Activated CD8-positive, alpha-beta T cell treated with anti-CD3 and anti-CD28 coated beads for 36 hours (primary cell): ENCODE results near the gene CACNA2D2. TPM values are rescaled to one million over a fixed set of nuclear protein-coding genes. Genes with fewer than 3 reads are reported as not detected.
A peak's percentile ranks its signal among the peaks of the same experiment; 100 is the strongest.

ENCODE experiments used
- ATAC-seq: fragments of 200-7000 bp; cut with Tn5 transposase; one replicate; pipeline ENCODE4 v1.10.0; 2021; ENCODE audit warnings: mild to moderate bottlenecking, moderate library complexity
- CTCF ChIA-PET: fragments of 350-600 bp; sonication (Branson Sonifier 250); formaldehyde crosslinking; loops from one replicate; lab custom pipeline; 2021; ENCODE audit warnings: antibody characterized with exemption; lab: Charles Lee
- POLR2A ChIA-PET: fragments of 350-600 bp; sonication (Branson Sonifier 250); formaldehyde crosslinking; loops from one replicate; lab custom pipeline; 2021; ENCODE audit warnings: antibody characterized with exemption; lab: Charles Lee
- DNase-seq: peaks from one replicate; pipeline ENCODE4 v3.0.0-alpha.2; 2020
- H3K27ac Mint-ChIP-seq: one replicate; pipeline ENCODE4 v1.8.0; 2021; ENCODE audit warnings: mild to moderate bottlenecking, mixed read lengths
- H3K27me3 Mint-ChIP-seq: one replicate; pipeline ENCODE4 v1.8.0; 2021; ENCODE audit warnings: mixed read lengths
- H3K36me3 Mint-ChIP-seq: one replicate; pipeline ENCODE4 v1.8.0; 2021; ENCODE audit warnings: low read depth, mixed read lengths
- H3K4me1 Mint-ChIP-seq: one replicate; pipeline ENCODE4 v1.8.0; 2021; ENCODE audit warnings: low read depth, mixed read lengths
- H3K4me3 Mint-ChIP-seq: one replicate; pipeline ENCODE4 v1.8.0; 2021; ENCODE audit warnings: mild to moderate bottlenecking, moderate library complexity, mixed read lengths
- H3K9me3 Mint-ChIP-seq: one replicate; pipeline ENCODE4 v1.8.0; 2021; ENCODE audit warnings: mixed read lengths
- CTCF ChIP-seq: fragments of 200-600 bp; IDR thresholded peaks from one replicate; pipeline ENCODE4 v1.8.0; 2022; ENCODE audit warnings: antibody characterized with exemption, mild to moderate bottlenecking
- intact Hi-C: fragments of 100-400 bp; cut with micrococcal nuclease; formaldehyde crosslinking; loops from one replicate; pipeline ENCODE4 v1.10.0; 2022
- total RNA-seq, 2 experiments: library from RNA; stranded (reverse); gene quantifications; one replicate each; pipeline ENCODE4 v1.2.3, GENCODE V29; 2021

The CACNA2D2 gene
- total RNA-seq, 2 experiments from 2014 or later, result 1.6 to 2.1 TPM

GRCh38 chr3:50374363-50375257 is 128.8 kb downstream of the CACNA2D2 start:
- Mint-ChIP-seq H3K27ac (no peak overlapping the region), H3K4me3 (no peak overlapping the region), H3K9me3 (no peaks in the 10 kb centered on the region), H3K4me1 (peaks cover 5% of the 10 kb centered on the region), H3K27me3 (no peaks in the 10 kb centered on the region), H3K36me3 (no peaks in the 10 kb centered on the region)
- ATAC-seq, result no peak
- POLR2A ChIA-PET, result no interaction called here
- intact Hi-C loops, result no loop called here
- CTCF ChIA-PET, result no interaction called here
- no peak for DNase-seq
- no peak for TF ChIP-seq CTCF

- no peak overlapping the region for H3K27ac Mint-ChIP-seq
Measured at GRCh38 chr3:50373146-50374051, 130.0 kb downstream of the CACNA2D2 start.

GRCh38 chr3:50372349-50372748 is 131.1 kb downstream of the CACNA2D2 start:
- Mint-ChIP-seq H3K4me3 (no peak overlapping the region), H3K36me3 (no peaks in the 10 kb centered on the region), H3K4me1 (peaks cover 7% of the 10 kb centered on the region), H3K27ac (no peak overlapping the region), H3K27me3 (no peaks in the 10 kb centered on the region), H3K9me3 (no peaks in the 10 kb centered on the region)
- intact Hi-C loops, result no loop called here
- POLR2A ChIA-PET, result no interaction called here
- ATAC-seq, result peak; percentile 12
- CTCF ChIA-PET, result no interaction called here
- no peak for TF ChIP-seq CTCF
- no peak for DNase-seq

More at GRCh38 chr3:50373146-50374051, 130.0 kb downstream of the CACNA2D2 start:
- no peak for TF ChIP-seq CTCF
- ChIA-PET POLR2A (no interaction called here), CTCF (no interaction called here)
- no peak for ATAC-seq
- Mint-ChIP-seq H3K4me3 (no peak overlapping the region), H3K9me3 (no peaks in the 10 kb centered on the region), H3K4me1 (peaks cover 7% of the 10 kb centered on the region), H3K36me3 (no peaks in the 10 kb centered on the region), H3K27me3 (no peaks in the 10 kb centered on the region)
- DNase-seq, result no peak
- intact Hi-C loops, result no loop called here

- DNase-seq (no peak), ATAC-seq (no peak)
- H3K4me1 Mint-ChIP-seq, result peaks cover 11% of the 10 kb centered on the region
- no peaks in the 10 kb centered on the region for H3K36me3 Mint-ChIP-seq
- intact Hi-C loops, result no loop called here
- ChIA-PET POLR2A (interaction anchor here (0.8 kb wide), 1 partner anchor 237 kb away, joined by 4 read pairs; no protein-coding TSS in a partner anchor), CTCF (no interaction called here)
- no peak for TF ChIP-seq CTCF
- no peaks in the 10 kb centered on the region for H3K27me3 Mint-ChIP-seq
- no peaks in the 10 kb centered on the region for H3K9me3 Mint-ChIP-seq
- H3K4me3 Mint-ChIP-seq, result no peak overlapping the region
- H3K27ac Mint-ChIP-seq, result no peak overlapping the region
Measured at GRCh38 chr3:50371133-50371685, 132.2 kb downstream of the CACNA2D2 start.
